Measurements from ENCODE around the gene GRIK1.

- TF ChIP-seq EP300 (IDR thresholded peaks at IDR 0.05) (no peak), CTCF (IDR thresholded peaks at IDR 0.05) (no peak), POLR2A (IDR thresholded peaks at IDR 0.05) (no peak)
These were observed 297.9 kb downstream of the GRIK1 start for GRCh38 chr21:29641635-29642550.

Measured in suprapubic skin (tissue), 3 donors.